Stimulated activated CD8-positive, alpha-beta memory T cell treated with anti-CD3 and anti-CD28 coated beads, Interleukin-4, amount 100 ng/mL, for 4 hours (primary cell): ENCODE data around the gene ZBTB20.

Source experiments
- DNase-seq, 2 donors: peaks; one replicate each; pipeline ENCODE4 v3.0.0-alpha.2; 2020; ENCODE audit warnings: low read depth in 2 of 2, low spot score in 1 of 2

The ZBTB20 gene

GRCh38 chr3:114929971-114930732 is 216.9 kb downstream of the ZBTB20 start:
- DNase-seq = no peak

GRCh38 chr3:114928989-114929640 is 218.0 kb downstream of the ZBTB20 start:
- no peak for DNase-seq

- no peak for DNase-seq
These were observed 242.5 kb downstream of the ZBTB20 start for GRCh38 chr3:114904633-114905032.

GRCh38 chr3:114903213-114903612 is 243.9 kb downstream of the ZBTB20 start:
- DNase-seq = no peak

- DNase-seq = no peak
These were observed 244.4 kb downstream of the ZBTB20 start for GRCh38 chr3:114902691-114903101.

GRCh38 chr3:114900908-114901307 is 246.2 kb downstream of the ZBTB20 start:
- DNase-seq = no peak

GRCh38 chr3:114899186-114899931 is 247.7 kb downstream of the ZBTB20 start:
- DNase-seq = no peak

DNA sequence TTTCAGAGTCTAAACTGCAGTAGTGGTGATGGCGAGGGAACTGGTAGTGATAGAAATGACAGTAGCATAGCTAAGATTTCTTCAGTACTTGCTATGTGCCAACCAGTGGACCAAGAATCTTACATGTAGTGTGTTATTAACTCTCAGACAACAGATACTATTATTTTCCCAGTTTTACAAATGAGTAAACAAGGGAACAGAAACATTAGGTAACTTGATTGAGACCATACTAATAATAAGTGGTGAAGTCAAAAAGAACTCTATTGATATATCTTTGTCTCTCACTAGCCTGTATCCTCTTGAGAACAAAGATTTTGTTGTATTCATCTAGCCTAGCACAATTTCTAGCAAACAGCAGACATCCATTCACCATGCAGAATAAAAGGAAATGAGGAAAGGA is 250.1 kb downstream of the ZBTB20 start:
- DNase-seq = no peak

GRCh38 chr3:114893361-114893760 is 253.7 kb downstream of the ZBTB20 start:
- no peak for DNase-seq

DNA sequence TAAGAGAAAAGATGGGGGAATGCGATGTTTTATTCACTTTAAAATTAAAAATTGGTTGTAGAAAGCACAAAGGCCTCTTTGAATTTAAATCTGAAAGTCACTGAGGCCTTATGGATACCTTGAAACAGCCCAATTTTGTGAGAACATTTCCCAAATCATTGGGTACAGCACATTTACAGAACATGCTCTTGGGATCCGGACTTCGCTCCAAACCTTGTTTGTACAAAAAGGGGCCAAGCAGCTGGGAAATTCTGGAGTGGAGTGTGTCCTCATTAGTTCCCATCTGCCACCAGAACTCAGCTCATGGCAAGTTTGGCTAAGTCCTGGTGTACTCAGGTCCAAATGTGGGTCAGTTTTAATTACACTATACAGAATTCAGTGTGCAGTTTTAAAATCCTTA is 254.2 kb downstream of the ZBTB20 start:
- DNase-seq = no peak

DNA sequence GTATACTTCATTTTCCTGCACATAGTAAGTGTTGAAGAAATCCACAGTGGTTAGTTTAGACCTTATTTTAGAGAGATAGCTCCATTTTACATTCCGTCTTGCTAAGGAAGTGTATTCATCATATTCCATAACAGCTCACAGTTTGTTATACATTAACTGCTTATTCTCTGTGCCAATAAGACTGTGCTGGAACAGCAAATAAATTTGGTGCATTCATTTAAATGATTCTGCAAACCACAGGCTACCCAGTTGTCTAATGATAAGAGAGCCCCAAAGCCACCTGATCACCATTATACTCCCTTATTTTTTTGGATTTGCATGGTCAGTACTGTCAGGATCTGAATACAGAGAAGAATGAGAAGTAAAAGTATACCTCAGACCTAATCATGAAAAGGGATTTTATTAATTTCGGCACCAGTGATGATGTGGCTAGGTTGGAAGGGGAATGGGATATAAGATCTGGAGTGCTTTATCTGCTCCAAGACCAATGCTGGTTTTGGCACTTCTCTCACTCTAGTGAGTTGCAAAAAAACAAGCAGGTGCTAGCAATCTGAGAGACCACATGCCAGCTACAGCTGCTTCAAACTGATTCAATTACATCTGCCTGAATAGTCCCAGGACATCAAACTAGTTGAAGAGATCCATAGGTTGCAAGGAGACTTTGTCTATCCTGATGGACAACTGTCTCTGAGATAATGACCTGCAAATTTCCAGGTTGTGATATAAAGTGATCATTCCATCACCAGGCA is 254.8 kb downstream of the ZBTB20 start:
- no peak for DNase-seq

GRCh38 chr3:114887806-114888205 is 259.3 kb downstream of the ZBTB20 start:
- no peak for DNase-seq

- no peak for DNase-seq
These were observed 260.2 kb downstream of the ZBTB20 start for GRCh38 chr3:114886905-114887304.

DNA sequence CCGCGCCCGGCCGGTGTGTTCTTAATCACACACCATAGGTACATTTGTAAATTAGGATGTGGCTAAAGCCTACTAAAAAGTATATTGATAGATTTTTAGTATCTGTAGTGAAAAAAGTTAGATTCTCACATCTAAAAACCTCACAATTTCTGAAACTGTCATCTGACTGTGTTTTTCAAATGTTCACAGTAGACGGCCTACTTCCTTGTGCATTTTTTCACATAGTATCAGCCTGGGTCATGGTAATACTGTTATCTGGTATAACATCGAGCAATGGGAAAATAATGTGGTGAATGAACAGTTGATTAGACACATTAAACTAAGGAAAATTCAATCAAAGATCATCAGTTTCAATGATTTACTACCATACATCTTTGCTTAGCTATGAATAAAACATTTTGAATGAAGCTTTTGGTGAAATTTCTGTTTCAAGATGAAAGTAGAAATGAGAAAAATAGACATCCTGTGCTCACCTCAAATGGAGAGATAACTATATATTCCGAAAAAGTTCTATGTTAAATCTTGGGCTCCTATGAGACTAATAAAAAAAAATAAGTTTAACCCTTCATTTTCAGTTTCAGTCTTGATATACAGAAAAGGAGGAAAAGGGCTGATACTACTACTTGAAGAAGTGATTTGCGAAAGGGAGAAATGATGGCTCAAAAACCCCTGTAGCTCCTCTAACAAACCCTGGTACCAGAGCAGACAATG is 262.7 kb downstream of the ZBTB20 start:
- no peak for DNase-seq

DNA sequence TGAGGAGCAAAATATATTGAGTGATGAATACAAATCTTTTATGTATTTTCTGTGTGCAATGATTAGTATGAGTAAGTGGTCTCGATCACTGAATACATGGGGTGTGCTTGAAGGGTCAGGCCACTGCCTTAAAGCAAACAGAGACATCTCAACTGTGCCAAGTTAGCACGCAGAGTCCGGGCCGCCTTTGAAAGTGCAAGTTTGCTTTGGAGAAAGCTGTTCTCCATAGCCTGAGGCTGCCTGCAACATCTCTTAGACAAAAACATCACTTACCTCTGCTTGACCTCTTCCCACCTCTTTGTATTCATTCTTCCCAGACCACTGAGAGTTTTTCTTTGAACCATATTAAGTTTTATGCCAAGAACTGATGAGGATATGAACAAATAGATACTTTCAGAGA is 267.0 kb downstream of the ZBTB20 start:
- DNase-seq = no peak

GRCh38 chr3:114879059-114880031 is 267.7 kb downstream of the ZBTB20 start:
- DNase-seq = no peak

- DNase-seq = no peak
These were observed 268.8 kb downstream of the ZBTB20 start for GRCh38 chr3:114878114-114878839.

DNA sequence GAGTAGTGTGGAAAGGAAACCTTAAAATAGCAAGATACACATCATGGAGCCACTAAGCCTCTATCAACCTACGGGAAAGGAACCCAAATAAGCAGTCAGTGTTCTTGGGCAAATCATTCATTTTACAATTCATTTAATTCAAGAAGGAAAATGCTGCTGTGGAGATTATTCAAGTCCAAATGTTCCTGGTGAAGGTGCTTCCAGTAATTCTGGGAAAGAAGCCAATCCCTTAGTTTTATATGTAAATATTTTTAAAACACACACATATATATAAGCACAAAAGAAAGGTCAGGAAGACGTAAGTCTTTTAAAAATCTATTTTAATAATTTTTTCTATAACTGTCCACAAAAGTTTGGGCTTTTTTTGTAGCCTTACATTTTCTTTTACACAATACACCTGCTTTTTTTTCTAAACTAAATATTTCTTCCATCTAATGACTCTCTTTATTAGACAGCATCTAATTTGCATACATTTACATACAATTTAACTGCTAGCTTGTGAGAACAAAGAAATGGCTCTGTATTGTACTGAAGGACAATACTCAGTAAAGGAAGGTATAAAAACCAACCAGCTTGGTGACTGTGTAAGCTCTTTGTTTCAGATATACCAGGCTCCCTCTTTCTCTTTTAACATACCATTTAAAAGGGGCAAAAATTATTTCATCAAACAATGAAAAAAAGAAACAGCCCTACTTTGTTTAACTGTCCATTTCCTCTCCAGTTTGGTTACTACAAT is 269.5 kb downstream of the ZBTB20 start:
- no peak for DNase-seq
